ENCODE data around the gene ARSB. TPM values are rescaled to one million over a fixed set of nuclear protein-coding genes. Genes with fewer than 3 reads are reported as not detected.
A peak's percentile ranks its signal among the peaks of the same experiment; 100 is the strongest.

Gene ARSB
- total RNA-seq, 3 donors from 2014 or later = 9.8 to 17.6 (median 10.0) TPM

GRCh38 chr5:78833284-78833683 lies 151.8 kb downstream of the ARSB start:
- no peaks in the 10 kb centered on the region for H3K9me3 ChIP-seq
- intact Hi-C loops (cut with DNase I; ENCODE audit: low total_unique reads) = no loop called here
- no peak for DNase-seq (ENCODE audit: low spot score in 2 of 2)
- no peaks in the 10 kb centered on the region for H3K36me3 ChIP-seq
- H3K4me3 ChIP-seq = no peak overlapping the region
- no peaks in the 10 kb centered on the region for H3K4me1 ChIP-seq
- no peaks in the 10 kb centered on the region for H3K27me3 ChIP-seq
- peak overlapping the region in 1 of 2 donors; percentile 5 for H3K27ac ChIP-seq
- TF ChIP-seq POLR2AphosphoS5 (IDR thresholded peaks at IDR 0.05) = no peak
- no peak for TF ChIP-seq POLR2A (IDR thresholded peaks at IDR 0.05)
- TF ChIP-seq, protein P1, sequence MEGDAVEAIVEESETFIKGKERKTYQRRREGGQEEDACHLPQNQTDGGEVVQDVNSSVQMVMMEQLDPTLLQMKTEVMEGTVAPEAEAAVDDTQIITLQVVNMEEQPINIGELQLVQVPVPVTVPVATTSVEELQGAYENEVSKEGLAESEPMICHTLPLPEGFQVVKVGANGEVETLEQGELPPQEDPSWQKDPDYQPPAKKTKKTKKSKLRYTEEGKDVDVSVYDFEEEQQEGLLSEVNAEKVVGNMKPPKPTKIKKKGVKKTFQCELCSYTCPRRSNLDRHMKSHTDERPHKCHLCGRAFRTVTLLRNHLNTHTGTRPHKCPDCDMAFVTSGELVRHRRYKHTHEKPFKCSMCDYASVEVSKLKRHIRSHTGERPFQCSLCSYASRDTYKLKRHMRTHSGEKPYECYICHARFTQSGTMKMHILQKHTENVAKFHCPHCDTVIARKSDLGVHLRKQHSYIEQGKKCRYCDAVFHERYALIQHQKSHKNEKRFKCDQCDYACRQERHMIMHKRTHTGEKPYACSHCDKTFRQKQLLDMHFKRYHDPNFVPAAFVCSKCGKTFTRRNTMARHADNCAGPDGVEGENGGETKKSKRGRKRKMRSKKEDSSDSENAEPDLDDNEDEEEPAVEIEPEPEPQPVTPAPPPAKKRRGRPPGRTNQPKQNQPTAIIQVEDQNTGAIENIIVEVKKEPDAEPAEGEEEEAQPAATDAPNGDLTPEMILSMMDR (IDR thresholded peaks at IDR 0.05) = no peak

DNA sequence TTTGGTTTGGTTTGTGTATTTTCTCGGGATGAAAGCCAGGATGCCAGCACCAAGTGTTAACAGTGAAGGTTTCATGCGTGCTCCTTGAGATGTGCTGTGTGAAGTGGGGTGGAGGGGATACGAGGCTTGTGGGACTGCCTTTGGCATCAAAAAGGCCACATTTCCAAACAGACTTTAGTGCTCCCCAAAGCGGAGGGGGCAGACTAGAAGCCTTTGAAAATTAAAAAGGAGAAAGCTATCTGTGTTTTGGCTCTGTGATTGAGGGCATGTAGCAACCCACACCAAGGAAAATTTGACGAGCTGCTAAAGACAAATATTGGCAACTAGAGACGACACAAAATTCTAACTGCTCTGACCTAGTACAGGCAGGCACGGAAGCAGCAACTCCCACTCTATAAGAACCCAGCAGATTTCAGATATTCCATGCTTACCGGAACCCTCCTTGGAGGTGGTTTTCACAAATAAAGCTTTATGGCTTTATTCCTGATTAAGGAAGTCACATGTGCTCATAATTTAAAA lies 154.5 kb downstream of the ARSB start:
- DNase-seq (ENCODE audit: low spot score in 2 of 2) = no peak
- Histone ChIP-seq H3K4me1 (no peaks in the 10 kb centered on the region), H3K27ac (peak overlapping the region; percentile 62 to 74), H3K27me3 (no peaks in the 10 kb centered on the region), H3K36me3 (no peaks in the 10 kb centered on the region), H3K4me3 (no peak overlapping the region), H3K9me3 (no peaks in the 10 kb centered on the region)
- TF ChIP-seq, protein P1 (IDR thresholded peaks at IDR 0.05) = no peak
- TF ChIP-seq POLR2AphosphoS5 (IDR thresholded peaks at IDR 0.05) (no peak), POLR2A (IDR thresholded peaks at IDR 0.05) (no peak)
- intact Hi-C loops (cut with DNase I; ENCODE audit: low total_unique reads) = no loop called here

GRCh38 chr5:78829811-78830527 lies 155.1 kb downstream of the ARSB start:
- no peaks in the 10 kb centered on the region for H3K36me3 ChIP-seq
- intact Hi-C loops (cut with DNase I; ENCODE audit: low total_unique reads) = no loop called here
- H3K9me3 ChIP-seq = no peaks in the 10 kb centered on the region
- no peak overlapping the region for H3K4me3 ChIP-seq
- H3K27me3 ChIP-seq = no peaks in the 10 kb centered on the region
- peak overlapping the region; percentile 62 to 74 for H3K27ac ChIP-seq
- no peaks in the 10 kb centered on the region for H3K4me1 ChIP-seq
- peak in 1 of 2 donors; percentile 53 for DNase-seq (ENCODE audit: low spot score in 2 of 2)
- TF ChIP-seq POLR2A (IDR thresholded peaks at IDR 0.05) = no peak
- TF ChIP-seq POLR2AphosphoS5 (IDR thresholded peaks at IDR 0.05) = no peak
- TF ChIP-seq, protein P1 (IDR thresholded peaks at IDR 0.05) = no peak

- H3K27ac ChIP-seq = no peak overlapping the region
- H3K4me1 ChIP-seq = no peaks in the 10 kb centered on the region
- intact Hi-C loops (cut with DNase I; ENCODE audit: low total_unique reads) = no loop called here
- DNase-seq (ENCODE audit: low spot score in 2 of 2) = no peak
- TF ChIP-seq, protein P1 (IDR thresholded peaks at IDR 0.05) = no peak
- TF ChIP-seq POLR2A (IDR thresholded peaks at IDR 0.05) (no peak), POLR2AphosphoS5 (IDR thresholded peaks at IDR 0.05) (no peak)
- H3K36me3 ChIP-seq = no peaks in the 10 kb centered on the region
- no peaks in the 10 kb centered on the region for H3K9me3 ChIP-seq
- no peaks in the 10 kb centered on the region for H3K27me3 ChIP-seq
- no peak overlapping the region for H3K4me3 ChIP-seq
Measured at GRCh38 chr5:78827725-78828124, 157.4 kb downstream of the ARSB start.

DNA sequence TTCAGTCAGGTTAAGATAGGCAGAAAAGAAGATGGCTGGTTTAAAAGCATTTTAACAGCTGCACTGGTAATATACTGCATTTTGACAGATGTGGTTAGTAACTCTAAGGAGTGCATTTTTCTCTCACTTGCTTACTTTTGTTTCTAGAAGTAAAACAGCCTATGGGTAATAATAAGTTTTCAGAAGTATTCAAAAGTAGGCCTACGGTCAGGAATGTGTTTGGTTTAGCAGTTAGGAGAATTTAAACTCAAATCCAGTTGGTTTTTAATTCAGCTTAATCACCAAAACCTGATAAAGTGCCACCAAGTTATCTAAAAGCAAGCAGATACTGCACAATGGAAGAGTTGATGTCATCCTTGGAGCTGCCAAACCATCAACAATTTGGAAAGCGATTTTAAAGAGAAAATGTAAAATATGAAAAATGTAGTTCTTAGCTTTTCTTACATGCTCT lies 160.3 kb downstream of the ARSB start:
- Histone ChIP-seq H3K4me1 (no peaks in the 10 kb centered on the region), H3K9me3 (no peaks in the 10 kb centered on the region), H3K27ac (peak overlapping the region in 1 of 2 donors; percentile 28), H3K36me3 (no peaks in the 10 kb centered on the region), H3K27me3 (no peaks in the 10 kb centered on the region), H3K4me3 (no peak overlapping the region)
- no peak for DNase-seq (ENCODE audit: low spot score in 2 of 2)
- TF ChIP-seq POLR2A (IDR thresholded peaks at IDR 0.05) (no peak), POLR2AphosphoS5 (IDR thresholded peaks at IDR 0.05) (no peak)
- TF ChIP-seq, protein P1 (IDR thresholded peaks at IDR 0.05) = no peak
- intact Hi-C loops (cut with DNase I; ENCODE audit: low total_unique reads) = no loop called here

All from breast epithelium (tissue), 4 donors.